ENCODE measurements around the gene SLC7A9. TPM values are rescaled to one million over a fixed set of nuclear protein-coding genes. Genes with fewer than 3 reads are reported as not detected.

Gene SLC7A9
- total and polyA plus RNA-seq, 2 of the 13 experiments (the other 11 are each of a cell fraction or from before 2014, with no cell fraction given), result 4.7 to 8.3 TPM

DNA sequence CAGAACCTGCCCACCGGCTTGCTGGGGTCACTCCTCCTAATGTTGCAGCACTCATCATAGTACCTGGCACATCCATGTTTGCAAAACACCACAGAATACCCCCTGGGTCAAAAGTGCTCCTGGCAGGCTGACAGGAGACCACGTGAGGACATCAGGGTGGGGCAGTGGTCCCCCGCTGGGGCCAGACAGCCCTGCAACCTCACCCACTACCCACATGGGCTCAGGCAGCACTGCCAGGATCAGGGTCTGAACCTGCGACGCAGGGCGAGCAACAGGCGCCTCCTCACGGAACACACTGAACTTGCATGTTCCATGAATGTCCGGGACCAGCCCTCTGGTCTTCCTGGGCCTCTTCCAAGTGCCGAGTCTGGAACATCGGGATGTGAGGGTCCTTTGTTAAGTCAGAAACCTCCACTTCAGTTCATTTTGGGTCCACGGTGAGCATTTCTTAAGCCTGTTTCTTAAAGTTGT lies 1.4 kb upstream of the SLC7A9 start (continued):
- no peak for TF ChIP-seq TAF15 (IDR thresholded peaks at IDR 0.05; ENCODE audit: low read depth, low read length, poor library complexity, severe bottlenecking)
- TF ChIP-seq KMT2A (CRISPR knock-in tag; IDR thresholded peaks at IDR 0.05), result 0 out of 2 replicates have a peak, but pooled peaks have one; percentile 22
- no peak for TF ChIP-seq DR1 (CRISPR knock-in tag; IDR thresholded peaks at IDR 0.05)
- TF ChIP-seq ZNF788 (CRISPR knock-in tag; IDR thresholded peaks at IDR 0.05; ENCODE audit: borderline replicate concordance), result peak; percentile 40; the same call in 1 of the 2 replicates
- peak; percentile 10; the same call in 1 of the 2 replicates for TF ChIP-seq SMC3 (IDR thresholded peaks at IDR 0.05; ENCODE audit: low read length)
- peak; percentile 79 for TF ChIP-seq STAG1 (CRISPR knock-in tag; IDR thresholded peaks at IDR 0.05)
- TF ChIP-seq NBN (conservative IDR thresholded peaks at IDR 0.05), result no peak
- no peak for TF ChIP-seq JDP2 (CRISPR knock-in tag; IDR thresholded peaks at IDR 0.05; ENCODE audit: borderline replicate concordance)
- TF ChIP-seq SAP130 (CRISPR knock-in tag; IDR thresholded peaks at IDR 0.05; ENCODE audit: low read depth), result peak; percentile 21; the same call in 1 of the 2 replicates
- TF ChIP-seq, protein P1, sequence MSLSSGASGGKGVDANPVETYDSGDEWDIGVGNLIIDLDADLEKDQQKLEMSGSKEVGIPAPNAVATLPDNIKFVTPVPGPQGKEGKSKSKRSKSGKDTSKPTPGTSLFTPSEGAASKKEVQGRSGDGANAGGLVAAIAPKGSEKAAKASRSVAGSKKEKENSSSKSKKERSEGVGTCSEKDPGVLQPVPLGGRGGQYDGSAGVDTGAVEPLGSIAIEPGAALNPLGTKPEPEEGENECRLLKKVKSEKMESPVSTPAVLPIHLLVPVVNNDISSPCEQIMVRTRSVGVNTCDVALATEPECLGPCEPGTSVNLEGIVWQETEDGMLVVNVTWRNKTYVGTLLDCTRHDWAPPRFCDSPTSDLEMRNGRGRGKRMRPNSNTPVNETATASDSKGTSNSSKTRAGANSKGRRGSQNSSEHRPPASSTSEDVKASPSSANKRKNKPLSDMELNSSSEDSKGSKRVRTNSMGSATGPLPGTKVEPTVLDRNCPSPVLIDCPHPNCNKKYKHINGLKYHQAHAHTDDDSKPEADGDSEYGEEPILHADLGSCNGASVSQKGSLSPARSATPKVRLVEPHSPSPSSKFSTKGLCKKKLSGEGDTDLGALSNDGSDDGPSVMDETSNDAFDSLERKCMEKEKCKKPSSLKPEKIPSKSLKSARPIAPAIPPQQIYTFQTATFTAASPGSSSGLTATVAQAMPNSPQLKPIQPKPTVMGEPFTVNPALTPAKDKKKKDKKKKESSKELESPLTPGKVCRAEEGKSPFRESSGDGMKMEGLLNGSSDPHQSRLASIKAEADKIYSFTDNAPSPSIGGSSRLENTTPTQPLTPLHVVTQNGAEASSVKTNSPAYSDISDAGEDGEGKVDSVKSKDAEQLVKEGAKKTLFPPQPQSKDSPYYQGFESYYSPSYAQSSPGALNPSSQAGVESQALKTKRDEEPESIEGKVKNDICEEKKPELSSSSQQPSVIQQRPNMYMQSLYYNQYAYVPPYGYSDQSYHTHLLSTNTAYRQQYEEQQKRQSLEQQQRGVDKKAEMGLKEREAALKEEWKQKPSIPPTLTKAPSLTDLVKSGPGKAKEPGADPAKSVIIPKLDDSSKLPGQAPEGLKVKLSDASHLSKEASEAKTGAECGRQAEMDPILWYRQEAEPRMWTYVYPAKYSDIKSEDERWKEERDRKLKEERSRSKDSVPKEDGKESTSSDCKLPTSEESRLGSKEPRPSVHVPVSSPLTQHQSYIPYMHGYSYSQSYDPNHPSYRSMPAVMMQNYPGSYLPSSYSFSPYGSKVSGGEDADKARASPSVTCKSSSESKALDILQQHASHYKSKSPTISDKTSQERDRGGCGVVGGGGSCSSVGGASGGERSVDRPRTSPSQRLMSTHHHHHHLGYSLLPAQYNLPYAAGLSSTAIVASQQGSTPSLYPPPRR (CRISPR knock-in tag; IDR thresholded peaks at IDR 0.05; ENCODE audit: borderline replicate concordance), result peak; percentile 52
- TF ChIP-seq, protein P2, sequence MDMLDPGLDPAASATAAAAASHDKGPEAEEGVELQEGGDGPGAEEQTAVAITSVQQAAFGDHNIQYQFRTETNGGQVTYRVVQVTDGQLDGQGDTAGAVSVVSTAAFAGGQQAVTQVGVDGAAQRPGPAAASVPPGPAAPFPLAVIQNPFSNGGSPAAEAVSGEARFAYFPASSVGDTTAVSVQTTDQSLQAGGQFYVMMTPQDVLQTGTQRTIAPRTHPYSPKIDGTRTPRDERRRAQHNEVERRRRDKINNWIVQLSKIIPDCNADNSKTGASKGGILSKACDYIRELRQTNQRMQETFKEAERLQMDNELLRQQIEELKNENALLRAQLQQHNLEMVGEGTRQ (IDR thresholded peaks at IDR 0.05; ENCODE audit: low read depth, low read length), result no peak
- TF ChIP-seq, protein P2 (CRISPR knock-in tag; IDR thresholded peaks at IDR 0.05; ENCODE audit: borderline replicate concordance), result peak; percentile 44; the same call in 1 of the 2 replicates
- no peak for TF ChIP-seq MAZ (IDR thresholded peaks at IDR 0.05; ENCODE audit: borderline replicate concordance, low read depth, low read length)
- 0 out of 2 replicates have a peak, but pooled peaks have one; percentile 38 for TF ChIP-seq MAZ (CRISPR knock-in tag; IDR thresholded peaks at IDR 0.05; ENCODE audit: low read depth)
- TF ChIP-seq, protein P3, sequence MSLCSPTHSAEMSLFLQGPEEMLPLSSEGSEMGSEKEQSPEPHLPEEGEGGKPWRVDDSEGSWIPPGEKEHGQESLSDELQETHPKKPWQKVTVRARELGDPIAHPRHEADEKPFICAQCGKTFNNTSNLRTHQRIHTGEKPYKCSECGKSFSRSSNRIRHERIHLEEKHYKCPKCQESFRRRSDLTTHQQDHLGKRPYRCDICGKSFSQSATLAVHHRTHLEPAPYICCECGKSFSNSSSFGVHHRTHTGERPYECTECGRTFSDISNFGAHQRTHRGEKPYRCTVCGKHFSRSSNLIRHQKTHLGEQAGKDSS (CRISPR knock-in tag; IDR thresholded peaks at IDR 0.05; ENCODE audit: borderline replicate concordance, low read depth), result 0 out of 2 replicates have a peak, but pooled peaks have one; percentile 31
- peak; percentile 46; the same call in 1 of the 2 replicates for TF ChIP-seq ZNF768 (CRISPR knock-in tag; IDR thresholded peaks at IDR 0.05)
- TF ChIP-seq TBX2 (CRISPR knock-in tag; IDR thresholded peaks at IDR 0.05; ENCODE audit: borderline replicate concordance), result peak; percentile 48; the same call in 1 of the 2 replicates
- peak; percentile 16; the same call in 1 of the 2 replicates for TF ChIP-seq GABPB1 (CRISPR knock-in tag; IDR thresholded peaks at IDR 0.05)
- TF ChIP-seq ZNF772 (CRISPR knock-in tag; IDR thresholded peaks at IDR 0.05), result peak; percentile 63; the same call in 1 of the 2 replicates
